Neural cell (in vitro differentiated cells): ENCODE results near the gene RNF157. TPM values are rescaled to one million over a fixed set of nuclear protein-coding genes. Genes with fewer than 3 reads are reported as not detected.

Experiments
- H2AFZ ChIP-seq: fragments of 200-600, 300-800 bp; sonication (generic), shearing (Covaris generic); 2 replicates; pipeline ENCODE4 v1.6.0; 2014; ENCODE audit warnings: low read depth, mild to moderate bottlenecking, antibody characterized with exemption, low read length, moderate library complexity
- H3F3A ChIP-seq: fragments of 200-600 bp; shearing (Covaris generic); 2 replicates; pipeline ENCODE4 v1.6.1; 2016; ENCODE audit warnings: mild to moderate bottlenecking, moderate library complexity, mixed read lengths, antibody characterized with exemption, low read length; ENCODE audit not compliant: insufficient read depth, poor library complexity, severe bottlenecking
- H3K27ac ChIP-seq: fragments of 200-600, 300-800 bp; sonication (generic), shearing (Covaris generic); 2 replicates; pipeline ENCODE4 v1.5.1; 2014; ENCODE audit warnings: mild to moderate bottlenecking, low read length, moderate library complexity
- H3K27me3 ChIP-seq: fragments of 300-800, 200-600 bp; sonication (generic), shearing (Covaris generic); 2 replicates; pipeline ENCODE4 v1.6.0; 2014; ENCODE audit warnings: mild to moderate bottlenecking, low read depth, low read length, moderate library complexity; ENCODE audit not compliant: insufficient read depth
- H3K36me3 ChIP-seq: fragments of 300-800, 200-600 bp; sonication (generic), shearing (Covaris generic); 2 replicates; pipeline ENCODE4 v1.5.1; 2014; ENCODE audit warnings: mild to moderate bottlenecking, antibody characterized with exemption, low read length, moderate library complexity; ENCODE audit not compliant: insufficient read depth
- H3K4me2 ChIP-seq: fragments of 300-800, 200-600 bp; sonication (generic), shearing (Covaris generic); 2 replicates; pipeline ENCODE4 v1.6.0; 2014; ENCODE audit warnings: mild to moderate bottlenecking, low read length
- H3K4me3 ChIP-seq: fragments of 300-800, 200-600 bp; sonication (generic), shearing (Covaris generic); 2 replicates; pipeline ENCODE4 v1.5.1; 2014; ENCODE audit warnings: mild to moderate bottlenecking, low read length, moderate library complexity
- H3K79me2 ChIP-seq: fragments of 200-600 bp; shearing (Covaris generic); replicated peaks from 2 replicates; pipeline ENCODE4 v1.6.0; 2014; ENCODE audit warnings: mild to moderate bottlenecking, low read length, moderate library complexity; ENCODE audit not compliant: insufficient read depth
- H3K9ac ChIP-seq: fragments of 300-800, 200-600 bp; sonication (generic), shearing (Covaris generic); 2 replicates; pipeline ENCODE4 v1.6.1; 2016; ENCODE audit warnings: mild to moderate bottlenecking, low read length, mixed read lengths
- H3K9me2 ChIP-seq: fragments of 200-600 bp; shearing (Covaris generic); 2 replicates; pipeline ENCODE4 v1.6.1; 2016; ENCODE audit warnings: mild to moderate bottlenecking, low read length, mixed read lengths; ENCODE audit not compliant: insufficient read depth
- H3K9me3 ChIP-seq: fragments of 200-600, 300-800 bp; sonication (generic), shearing (Covaris generic); 2 replicates; pipeline ENCODE4 v1.6.1; 2016; ENCODE audit warnings: mild to moderate bottlenecking, mixed run types, low read length, moderate library complexity, mixed read lengths
- H4K20me1 ChIP-seq: fragments of 200-600 bp; shearing (Covaris generic); 2 replicates; pipeline ENCODE4 v1.6.1; 2016; ENCODE audit warnings: mild to moderate bottlenecking, mixed run types; ENCODE audit not compliant: insufficient read depth
- CTCF ChIP-seq: fragments of 450-650 bp; IDR thresholded peaks from 2 replicates; pipeline ENCODE4 v1.5.1; 2014; ENCODE audit warnings: antibody characterized with exemption, mild to moderate bottlenecking, moderate library complexity; ENCODE audit not compliant: poor library complexity, severe bottlenecking
- EP300 ChIP-seq: fragments of 450-650 bp; conservative IDR thresholded peaks from 2 replicates; pipeline ENCODE4 v1.6.1; 2014; ENCODE audit warnings: antibody characterized with exemption, mild to moderate bottlenecking, moderate library complexity; ENCODE audit not compliant: poor library complexity, severe bottlenecking
- EZH2 ChIP-seq: fragments of 200-600, 300-800 bp; shearing (Covaris generic), sonication (generic); IDR thresholded peaks from 2 replicates; pipeline ENCODE4 v1.6.1; 2014; ENCODE audit warnings: antibody characterized with exemption, low read length, borderline replicate concordance, mild to moderate bottlenecking; ENCODE audit not compliant: insufficient read depth, poor library complexity, severe bottlenecking
- MXI1 ChIP-seq: fragments of 450-650 bp; conservative IDR thresholded peaks from 2 replicates; pipeline ENCODE4 v1.6.1; 2014; ENCODE audit warnings: antibody characterized with exemption, mild to moderate bottlenecking; ENCODE audit not compliant: poor library complexity, severe bottlenecking
- POLR2AphosphoS5 ChIP-seq: IDR thresholded peaks from 2 replicates; pipeline ENCODE4 v1.6.1; 2012
- RAD21 ChIP-seq: fragments of 450-650 bp; conservative IDR thresholded peaks from 2 replicates; pipeline ENCODE4 v1.6.1; 2014; ENCODE audit warnings: antibody characterized with exemption, mild to moderate bottlenecking, moderate library complexity
- REST ChIP-seq: IDR thresholded peaks from 2 replicates; pipeline ENCODE4 v1.6.1; 2012; ENCODE audit warnings: borderline replicate concordance
- SMC3 ChIP-seq: fragments of 450-650 bp; conservative IDR thresholded peaks from 2 replicates; pipeline ENCODE4 v1.6.1; 2014; ENCODE audit warnings: antibody characterized with exemption, mild to moderate bottlenecking, moderate library complexity; ENCODE audit not compliant: poor library complexity
- TAF1 ChIP-seq: IDR thresholded peaks from 2 replicates; pipeline ENCODE4 v1.6.1; 2012; ENCODE audit warnings: low read depth
- polyA plus RNA-seq: library from polyadenylated mRNA; depleted of rRNA; stranded (reverse); fragments of >200 nt; gene quantifications from 2 replicates; pipeline ENCODE4 v1.2.3, GENCODE V29; 2014

The RNF157 gene
- polyA plus RNA-seq, 1 donor from 2014 or later: 15.9 TPM

GRCh38 chr17:76237859-76238313 is 2.4 kb downstream of the RNF157 start:
- Histone ChIP-seq H3K4me2 (no peak overlapping the region), H3F3A (no peaks in the 10 kb centered on the region), H3K9me2 (no peaks in the 10 kb centered on the region), H3K9ac (no peak overlapping the region), H3K36me3 (no peaks in the 10 kb centered on the region), H3K9me3 (no peaks in the 10 kb centered on the region), H2AFZ (no peak overlapping the region), H3K79me2 (peaks cover 25% of the 10 kb centered on the region), H4K20me1 (no peaks in the 10 kb centered on the region), H3K27ac (no peak overlapping the region), H3K4me3 (peak overlapping the region; percentile 93), H3K27me3 (no peaks in the 10 kb centered on the region)
- TF ChIP-seq TAF1: no peak
- TF ChIP-seq CTCF: no peak
- TF ChIP-seq MXI1: no peak
- TF ChIP-seq REST: no peak
- no peak for TF ChIP-seq EZH2
- no peak for TF ChIP-seq RAD21
- TF ChIP-seq EP300: no peak
- no peak for TF ChIP-seq SMC3
- TF ChIP-seq POLR2AphosphoS5: no peak

- Histone ChIP-seq H3K36me3 (no peaks in the 10 kb centered on the region), H3K27ac (no peak overlapping the region), H4K20me1 (no peaks in the 10 kb centered on the region), H3F3A (no peaks in the 10 kb centered on the region), H3K27me3 (no peaks in the 10 kb centered on the region), H3K9me2 (no peaks in the 10 kb centered on the region), H2AFZ (no peak overlapping the region), H3K9ac (no peak overlapping the region), H3K79me2 (peaks cover 25% of the 10 kb centered on the region), H3K4me3 (no peak overlapping the region), H3K9me3 (no peaks in the 10 kb centered on the region), H3K4me2 (no peak overlapping the region)
- TF ChIP-seq EZH2 (no peak), RAD21 (no peak), TAF1 (no peak), EP300 (no peak), REST (no peak), SMC3 (no peak), MXI1 (no peak), CTCF (no peak), POLR2AphosphoS5 (no peak)
Observed at GRCh38 chr17:76236603-76237002, 3.7 kb downstream of the RNF157 start.
